ENCODE data around the gene DENND2D. TPM values are rescaled to one million over a fixed set of nuclear protein-coding genes. Genes with fewer than 3 reads are reported as not detected.

DENND2D gene
- total RNA-seq, 1 donor from 2014 or later: 1.0 TPM

DNA sequence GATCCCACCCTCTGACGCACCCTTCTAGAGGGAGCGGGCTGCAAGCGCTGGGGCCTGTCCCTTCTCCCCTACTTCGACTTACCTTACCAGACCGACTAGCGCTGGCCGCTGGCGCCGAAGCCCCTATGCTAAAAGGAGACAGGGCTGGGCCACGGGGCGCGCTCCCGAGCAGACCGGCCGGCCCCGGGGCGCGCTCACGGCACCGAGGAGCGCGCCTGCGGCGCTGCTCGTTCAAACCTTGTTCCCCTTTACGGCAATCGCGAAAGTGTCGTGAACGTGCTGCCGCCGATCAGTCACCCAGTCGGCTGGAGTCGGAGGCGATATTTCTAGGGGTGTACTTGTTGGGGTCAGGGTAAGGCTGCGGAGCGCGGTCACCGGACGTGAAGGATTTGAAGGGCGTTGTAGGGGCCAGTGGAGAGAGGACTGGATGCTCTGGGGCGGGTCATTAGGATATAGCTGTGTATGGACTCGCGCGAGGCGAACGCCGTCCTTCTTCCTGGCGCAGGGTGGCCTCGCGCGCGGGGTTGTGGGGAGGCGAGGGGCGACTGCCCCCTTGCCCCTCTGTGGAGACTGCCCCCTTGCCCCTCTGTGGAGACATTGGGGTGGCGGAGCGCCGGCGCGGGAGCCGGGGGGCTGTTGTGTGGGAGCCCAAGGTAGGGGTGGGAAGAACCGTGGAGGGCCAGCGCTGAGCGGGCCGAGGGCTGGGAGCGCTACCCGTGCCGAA lies 60.3 kb downstream of the DENND2D start, which contains the start of the genes CEPT1 and DRAM2:
CEPT1 (plus strand) TSS at position 268 of the 724 bp plus-strand sequence. CDS start 7,492 bp downstream, outside the sequence.
DRAM2 (minus strand) TSS at position 138 of the 724 bp plus-strand sequence. CDS start 8,539 bp downstream, outside the sequence.
- peak; percentile 98 for DNase-seq (ENCODE audit: low read depth)

DNA sequence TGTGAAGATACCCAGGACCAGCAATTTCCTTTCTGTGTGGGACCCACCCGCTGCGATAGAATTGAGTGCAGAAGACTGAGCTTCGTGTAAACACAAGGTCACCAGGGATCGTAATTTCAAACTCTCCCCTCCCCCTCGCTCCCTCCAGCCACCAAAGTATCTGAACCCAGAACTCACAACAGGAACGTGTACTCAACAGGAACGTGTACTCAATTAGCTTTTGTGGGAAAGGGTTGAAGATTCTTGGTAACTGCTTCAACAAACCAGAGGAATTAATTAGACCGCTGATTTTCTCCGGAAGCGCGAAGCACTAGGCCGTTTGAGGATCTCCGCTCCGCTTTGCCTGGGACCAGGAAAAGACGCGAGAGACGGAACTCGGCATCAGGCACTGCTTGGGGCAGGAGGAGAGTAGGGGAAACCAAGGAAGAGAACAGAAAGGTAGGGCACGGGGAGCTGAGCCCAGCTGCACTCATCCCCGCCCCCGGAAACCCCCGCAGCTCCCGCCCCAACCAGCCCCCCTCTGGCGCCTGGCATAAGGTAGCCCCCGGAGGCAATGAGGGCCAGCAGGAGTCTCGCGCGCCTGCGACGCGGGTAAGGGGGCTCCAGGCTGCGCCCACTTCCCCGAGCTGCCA lies 61.0 kb downstream of the DENND2D start:
- peak; percentile 62 for DNase-seq (ENCODE audit: low read depth)

Other genes starting within 250 kb of the DENND2D start
- gene LRIF1, start 236.7 kb downstream of the DENND2D start, total RNA-seq: 26.3 and 31.5 TPM in 2 replicates
- gene DRAM2, start 60.6 kb downstream of the DENND2D start, total RNA-seq: 39.2 and 44.7 TPM in 2 replicates
- 20.6 and 24.6 TPM in 2 replicates for gene CEPT1, start 60.4 kb downstream of the DENND2D start, total RNA-seq
- gene CHI3L2, start 27.1 kb upstream of the DENND2D start, total RNA-seq: 2.3 and 3.2 TPM in 2 replicates
- gene CHIA, start 90.2 kb upstream of the DENND2D start, total RNA-seq: not detected in 2 replicates
- 0.08 and 0.94 TPM in 2 replicates for gene OVGP1, start 227.1 kb upstream of the DENND2D start, total RNA-seq
- gene WDR77, start 248.6 kb upstream of the DENND2D start, total RNA-seq: 82.1 and 95.7 TPM in 2 replicates
- 241 and 345 TPM in 2 replicates for gene ATP5PB, start 248.8 kb upstream of the DENND2D start, total RNA-seq